K562 (cell line): ENCODE measurements around the gene SGK1. TPM values are rescaled to one million over a fixed set of nuclear protein-coding genes. Genes with fewer than 3 reads are reported as not detected.

Source experiments
- E2F3 ChIP-seq: fragments of 250-450 bp; sonication (Bioruptor Pico); IDR thresholded peaks from 2 replicates; pipeline ENCODE4 v1.4.0; 2020; ENCODE audit warnings: mild to moderate bottlenecking
- FIP1L1 ChIP-seq: fragments of 200-400 bp; formaldehyde crosslinking; IDR thresholded peaks from 2 replicates; pipeline ENCODE4 v1.6.1; 2018; ENCODE audit warnings: mild to moderate bottlenecking, low read depth, low read length; ENCODE audit not compliant: poor library complexity, severe bottlenecking
- FOSL1 ChIP-seq: fragments of 200-800 bp; sonication (Bioruptor generic); conservative IDR thresholded peaks from 2 replicates; pipeline ENCODE4 v1.6.1; 2016; ENCODE audit warnings: missing genetic modification characterization, missing compliant biosample characterization
- GTF2E2 ChIP-seq: fragments of 200-800 bp; sonication (Bioruptor generic); IDR thresholded peaks from 2 replicates; pipeline ENCODE4 v1.6.1; 2016; ENCODE audit warnings: missing genetic modification characterization, missing compliant biosample characterization
- NBN ChIP-seq: fragments of 450-650 bp; IDR thresholded peaks from 2 replicates; pipeline ENCODE4 v1.6.1; 2016; ENCODE audit warnings: low read depth, mild to moderate bottlenecking
- NR3C1 ChIP-seq: sonication (generic); formaldehyde crosslinking; IDR thresholded peaks from 2 replicates; pipeline ENCODE4 v1.8.1; 2022; ENCODE audit warnings: missing genetic modification reagents
- SMARCC2 ChIP-seq: fragments of 450-650 bp; IDR thresholded peaks from 2 replicates; pipeline ENCODE4 v1.6.1; 2017; ENCODE audit warnings: antibody characterized with exemption, moderate library complexity, mild to moderate bottlenecking, low read depth
- YY1 ChIP-seq, 3 experiments: IDR thresholded peaks; 2 replicates each; pipeline ENCODE4 v1.6.1; 2011; ENCODE audit warnings: low read length in 2 of 3, mild to moderate bottlenecking in 2 of 3, moderate library complexity in 2 of 3, borderline replicate concordance in 1 of 3, control low read depth in 1 of 3, low read depth in 1 of 3; ENCODE audit not compliant: insufficient read depth in 3 of 3, insufficient replicate concordance in 2 of 3, control insufficient read depth in 1 of 3, insufficient read length in 1 of 3; ENCODE audit errors: extremely low read depth in 1 of 3
- ZMIZ1 ChIP-seq, 2 experiments: fragments of 150-350 bp in 1 of 2; IDR thresholded peaks; 2 replicates each; pipeline ENCODE4 v1.6.1; 2012 to 2016; ENCODE audit warnings: low read depth in 2 of 2, low read length in 2 of 2, mild to moderate bottlenecking in 1 of 2, moderate library complexity in 1 of 2
- ZNF512 ChIP-seq: IDR thresholded peaks from 2 replicates; pipeline ENCODE4 v1.6.1; 2016; ENCODE audit warnings: missing genetic modification characterization, missing compliant biosample characterization
- polyA plus RNA-seq, 8 experiments: library from polyadenylated mRNA; depleted of rRNA in 4 of 8; stranded (reverse) in 5 of 8; unstranded in 3 of 8; fragments of >200 nt; fragmentation: Nextera tagmentation in 2 of 8; fragmentation: Illumina TruSeq in 1 of 8; extraction: Ambion mirVana in 2 of 8; extraction: Trizol in 1 of 8; gene quantifications; 2 replicates each; pipeline versions ENCODE4 v1.2.1 to v1.2.3, GENCODE V29; 2011 to 2014; ENCODE audit warnings: inconsistent platforms in 1 of 8, missing spikeins in 1 of 8
- total RNA-seq, 7 experiments: library from RNA; depleted of rRNA in 6 of 7; stranded (reverse); fragments of >200 nt in 6 of 7; fragmentation: Illumina TruSeq in 2 of 7; extraction: Trizol in 2 of 7; gene quantifications; 2 replicates each; pipeline versions ENCODE4 v1.2.1 to v1.2.3, GENCODE V29; 2011 to 2021; ENCODE audit warnings: low replicate concordance in 1 of 7
- TF ChIP-seq, protein P1 (sequence below), 2 experiments: fragments of 450-650 bp; formaldehyde crosslinking in 1 of 2; IDR thresholded peaks; 2 replicates each; pipeline versions ENCODE4 v1.4.0 to v1.6.1; 2014 to 2020; ENCODE audit warnings: mild to moderate bottlenecking in 2 of 2, borderline replicate concordance in 1 of 2, low read depth in 1 of 2

The SGK1 gene
- total and polyA plus RNA-seq, 9 of the 15 experiments (the other 6 are each of a cell fraction or from before 2014, with no cell fraction given) = 3.5 to 7.2 (median 3.9) TPM

DNA sequence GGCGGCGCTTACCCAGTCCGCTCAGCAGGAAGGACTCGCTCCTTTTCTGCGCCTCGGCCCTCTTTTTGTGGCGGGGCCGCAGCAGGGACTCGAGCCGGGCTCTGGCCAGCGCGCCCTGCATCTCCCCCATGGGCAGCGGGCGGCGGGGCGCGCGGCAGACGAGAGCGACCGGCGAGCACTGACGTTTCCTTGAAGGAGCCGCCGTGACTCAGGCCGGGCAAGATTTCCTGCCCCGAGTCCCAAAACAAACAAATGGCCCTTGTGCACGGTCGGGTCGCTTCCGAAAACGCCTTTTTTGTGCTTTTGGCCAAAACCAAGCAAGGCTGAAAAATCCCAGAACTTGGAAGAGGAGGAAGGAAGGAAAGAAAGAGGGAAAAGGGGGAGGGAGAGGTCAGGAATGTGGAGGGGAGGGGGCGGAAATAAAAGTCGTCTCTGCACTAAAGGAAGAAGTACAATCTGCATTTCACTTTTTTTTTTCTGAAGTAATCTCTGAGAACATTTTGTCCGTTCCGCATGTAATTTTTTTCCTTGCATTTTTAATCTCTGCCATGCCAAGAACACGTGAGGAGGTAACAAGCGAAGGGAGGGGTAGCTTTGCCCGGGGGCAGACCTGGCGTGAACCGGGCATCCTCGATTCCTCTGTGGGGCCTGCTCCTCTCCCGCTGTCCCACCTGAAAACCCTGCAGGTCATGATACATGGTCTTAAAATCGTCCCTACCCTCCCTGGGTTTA, 142.2 kb downstream of the SGK1 start (continued):
- TF ChIP-seq, protein P1, sequence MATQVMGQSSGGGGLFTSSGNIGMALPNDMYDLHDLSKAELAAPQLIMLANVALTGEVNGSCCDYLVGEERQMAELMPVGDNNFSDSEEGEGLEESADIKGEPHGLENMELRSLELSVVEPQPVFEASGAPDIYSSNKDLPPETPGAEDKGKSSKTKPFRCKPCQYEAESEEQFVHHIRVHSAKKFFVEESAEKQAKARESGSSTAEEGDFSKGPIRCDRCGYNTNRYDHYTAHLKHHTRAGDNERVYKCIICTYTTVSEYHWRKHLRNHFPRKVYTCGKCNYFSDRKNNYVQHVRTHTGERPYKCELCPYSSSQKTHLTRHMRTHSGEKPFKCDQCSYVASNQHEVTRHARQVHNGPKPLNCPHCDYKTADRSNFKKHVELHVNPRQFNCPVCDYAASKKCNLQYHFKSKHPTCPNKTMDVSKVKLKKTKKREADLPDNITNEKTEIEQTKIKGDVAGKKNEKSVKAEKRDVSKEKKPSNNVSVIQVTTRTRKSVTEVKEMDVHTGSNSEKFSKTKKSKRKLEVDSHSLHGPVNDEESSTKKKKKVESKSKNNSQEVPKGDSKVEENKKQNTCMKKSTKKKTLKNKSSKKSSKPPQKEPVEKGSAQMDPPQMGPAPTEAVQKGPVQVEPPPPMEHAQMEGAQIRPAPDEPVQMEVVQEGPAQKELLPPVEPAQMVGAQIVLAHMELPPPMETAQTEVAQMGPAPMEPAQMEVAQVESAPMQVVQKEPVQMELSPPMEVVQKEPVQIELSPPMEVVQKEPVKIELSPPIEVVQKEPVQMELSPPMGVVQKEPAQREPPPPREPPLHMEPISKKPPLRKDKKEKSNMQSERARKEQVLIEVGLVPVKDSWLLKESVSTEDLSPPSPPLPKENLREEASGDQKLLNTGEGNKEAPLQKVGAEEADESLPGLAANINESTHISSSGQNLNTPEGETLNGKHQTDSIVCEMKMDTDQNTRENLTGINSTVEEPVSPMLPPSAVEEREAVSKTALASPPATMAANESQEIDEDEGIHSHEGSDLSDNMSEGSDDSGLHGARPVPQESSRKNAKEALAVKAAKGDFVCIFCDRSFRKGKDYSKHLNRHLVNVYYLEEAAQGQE (IDR thresholded peaks at IDR 0.05; ENCODE audit: borderline replicate concordance) = no peak
- TF ChIP-seq, protein P1 (CRISPR knock-in tag; IDR thresholded peaks at IDR 0.05; ENCODE audit: low read depth) = 0 out of 2 replicates have a peak, but pooled peaks have one; percentile 37
- TF ChIP-seq ZMIZ1 (IDR thresholded peaks at IDR 0.05; ENCODE audit: low read depth in 2 of 2, low read length in 2 of 2) (no peak), E2F3 (CRISPR knock-in tag) (peak; percentile 42; the same call in 1 of the 2 replicates), YY1 (IDR thresholded peaks at IDR 0.05; ENCODE audit: borderline replicate concordance in 1 of 3, control insufficient read depth in 1 of 3, extremely low read depth in 1 of 3, insufficient read depth in 3 of 3, insufficient read length in 1 of 3, insufficient replicate concordance in 2 of 3, low read depth in 1 of 3, low read length in 2 of 3) (peak in 1 of 3 experiments; percentile 19), NR3C1 (CRISPR knock-in tag) (0 out of 2 replicates have a peak, but pooled peaks have one; percentile 5), FOSL1 (tag) (peak; percentile 65; the same call in 1 of the 2 replicates), SMARCC2 (0 out of 2 replicates have a peak, but pooled peaks have one; percentile 11), ZNF512 (tag) (peak; percentile 81), GTF2E2 (tag) (peak; percentile 8; the same call in 1 of the 2 replicates), FIP1L1 (peak; percentile 12), NBN (0 out of 2 replicates have a peak, but pooled peaks have one; percentile 2)
